T1000 (cell line): ENCODE results near the gene MINK1.
"Not testable (repeated sequence)": the region's sequence is repeated elsewhere in the genome, so short reads cannot be mapped to it uniquely, and the experiment has no call there.

Source experiments
- DNase-seq: peaks from one replicate; lab custom pipeline; 2025; ENCODE audit warnings: mixed read lengths; lab: John Stamatoyannopoulos, UW

The MINK1 gene

GRCh38 chr17:4811471-4811870, 21.7 kb upstream of the MINK1 start:
- no peak for DNase-seq

DNA sequence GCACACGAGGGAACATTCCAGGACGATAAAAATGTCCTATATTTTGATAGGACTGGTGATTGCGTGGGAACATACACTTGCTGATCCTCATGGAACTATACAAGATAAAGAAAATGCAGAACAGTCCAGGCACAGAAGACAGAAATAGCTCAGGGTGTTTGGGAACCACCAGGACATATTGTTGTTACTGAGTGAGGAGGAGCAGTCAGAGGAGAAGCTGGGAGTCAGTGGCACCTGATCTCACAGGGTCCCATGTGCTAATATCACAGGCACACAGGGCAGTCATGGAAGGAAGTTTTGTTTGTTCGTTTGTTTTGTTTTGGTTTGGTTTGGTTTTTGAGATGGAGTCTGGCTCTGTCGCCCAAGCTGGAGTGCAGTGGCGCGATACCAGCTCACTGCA, 20.4 kb upstream of the MINK1 start:
- DNase-seq, result no peak

GRCh38 chr17:4815043-4815675, 18.0 kb upstream of the MINK1 start:
- no peak for DNase-seq

- no peak for DNase-seq
Observed at GRCh38 chr17:4816826-4817225, 16.3 kb upstream of the MINK1 start.

GRCh38 chr17:4818276-4818675, 14.9 kb upstream of the MINK1 start:
- DNase-seq, result no peak

GRCh38 chr17:4822835-4823234, 10.3 kb upstream of the MINK1 start:
- DNase-seq, result no peak

DNA sequence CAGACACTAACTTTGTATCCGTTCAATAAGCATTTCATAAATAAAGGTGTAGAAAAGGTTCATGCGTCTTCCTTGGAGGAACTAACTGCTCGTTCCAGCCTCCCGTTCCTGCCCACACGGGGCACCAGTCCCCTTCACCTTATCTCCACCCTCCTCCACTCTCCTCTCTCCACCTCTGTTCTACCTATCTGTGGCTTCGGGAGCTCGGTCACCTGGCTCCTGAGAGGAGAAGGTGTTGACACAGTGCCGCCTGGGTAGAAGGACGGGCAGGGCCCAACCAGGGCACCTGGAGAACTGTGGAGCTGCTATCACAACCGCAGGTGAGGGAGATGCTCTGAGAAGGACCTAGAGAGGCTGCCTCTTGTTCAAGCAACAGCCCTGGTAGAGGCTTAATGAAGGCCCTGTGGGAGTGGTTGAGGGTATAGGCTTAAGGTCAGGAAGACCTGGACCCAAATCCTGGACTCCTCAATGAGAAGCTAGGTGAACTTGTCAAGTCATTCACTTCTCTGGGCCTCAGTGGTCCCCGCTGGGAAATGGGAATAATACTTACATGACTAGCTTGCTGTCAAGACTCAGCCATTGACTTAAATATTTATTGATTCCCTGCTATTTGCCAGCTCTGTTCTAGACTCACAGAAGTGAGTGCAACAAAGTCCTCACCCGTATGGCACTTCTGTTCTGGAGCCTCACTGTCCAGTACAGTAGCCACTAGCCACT, 9.6 kb upstream of the MINK1 start:
- DNase-seq, result no peak

GRCh38 chr17:4827399-4827798, 5.7 kb upstream of the MINK1 start:
- DNase-seq, result no peak

DNA sequence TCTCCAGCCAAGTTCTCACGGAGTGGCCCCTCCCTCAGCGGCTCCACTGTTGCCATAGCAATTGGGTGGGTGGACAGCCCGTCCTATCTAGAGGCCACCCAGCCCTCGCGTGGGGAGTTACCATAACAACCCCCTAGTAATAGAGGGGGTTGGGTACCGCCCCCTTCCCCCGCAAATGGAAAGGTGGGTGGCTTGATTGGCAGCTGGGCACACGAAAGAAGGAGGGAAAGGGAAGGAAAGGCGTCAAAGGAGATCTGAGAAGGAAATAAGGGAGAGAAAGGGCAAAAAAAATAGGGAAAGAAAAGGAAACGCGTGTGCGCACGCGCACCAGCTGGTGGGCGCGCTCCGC, 337 bp upstream of the MINK1 start:
- not testable (repeated sequence) for DNase-seq

GRCh38 chr17:4833941-4834680, 971 bp downstream of the MINK1 start:
- no peak for DNase-seq

GRCh38 chr17:4834681-4835020, 1.5 kb downstream of the MINK1 start:
- DNase-seq, result no peak

DNA sequence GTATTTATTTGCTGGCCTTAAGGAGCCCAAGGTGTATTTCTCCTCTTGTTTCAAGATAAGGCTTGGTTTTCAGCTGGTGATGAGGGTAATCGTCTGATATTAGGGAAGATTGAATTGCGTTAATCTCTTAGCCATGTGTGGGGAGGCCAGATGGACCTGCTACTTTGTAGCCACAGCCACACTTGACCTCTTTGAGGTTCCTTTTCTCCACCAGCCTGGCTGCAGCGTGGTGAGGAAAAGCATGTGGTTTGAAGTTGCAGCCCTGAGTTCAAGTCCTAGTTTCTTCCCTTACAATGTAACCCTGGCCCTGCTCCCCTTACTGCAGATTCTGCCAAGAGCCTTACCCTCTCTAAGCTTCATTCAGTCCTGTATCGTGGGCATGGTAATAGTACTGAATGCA, 3.1 kb downstream of the MINK1 start:
- DNase-seq, result no peak

GRCh38 chr17:4837471-4838308, 4.5 kb downstream of the MINK1 start:
- DNase-seq, result no peak

DNA sequence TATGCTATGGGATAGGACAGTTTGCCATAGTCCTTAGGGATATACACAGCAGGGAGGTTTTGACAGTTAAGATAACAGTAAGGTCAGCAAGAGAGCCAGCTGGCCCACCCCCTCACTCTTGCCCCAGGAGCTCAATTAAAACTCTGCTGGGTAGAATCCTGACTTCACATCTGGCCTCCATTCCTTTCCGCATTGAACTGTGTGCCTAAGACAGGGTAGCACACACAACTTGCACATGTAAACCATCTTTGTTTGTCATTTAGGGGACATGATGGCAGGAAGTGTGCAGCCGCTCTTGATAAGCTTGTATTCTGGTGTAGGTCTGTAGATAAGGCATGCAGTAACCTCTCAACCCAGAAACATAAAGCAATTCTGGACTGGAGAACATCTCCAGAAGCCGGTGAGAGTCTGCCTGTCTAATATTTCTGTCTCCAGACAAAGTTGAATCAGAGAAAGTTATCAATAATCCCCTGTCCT, 5.2 kb downstream of the MINK1 start:
- no peak for DNase-seq

- no peak for DNase-seq
Observed at GRCh38 chr17:4839221-4839620, 6.1 kb downstream of the MINK1 start.

GRCh38 chr17:4839965-4840892, 7.1 kb downstream of the MINK1 start:
- DNase-seq, result no peak

DNA sequence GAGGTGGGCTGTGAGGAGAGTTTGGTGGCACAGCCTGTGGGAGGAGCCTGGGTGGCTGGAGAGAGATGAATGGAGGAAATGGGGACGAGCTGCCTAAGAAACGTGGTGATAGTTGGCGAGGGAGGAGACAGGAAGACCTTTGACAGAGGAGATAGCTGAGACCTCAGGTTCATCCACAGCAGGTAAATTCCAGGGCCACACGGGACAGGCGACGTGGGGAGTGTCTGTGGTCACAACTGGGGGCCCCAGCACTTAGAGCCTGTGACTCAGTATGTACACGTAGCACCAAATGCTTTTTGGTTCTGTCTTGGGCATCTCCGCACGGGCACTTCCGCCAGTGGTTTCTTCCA, 7.7 kb downstream of the MINK1 start:
- DNase-seq, result no peak

GRCh38 chr17:4842376-4842775, 9.2 kb downstream of the MINK1 start:
- DNase-seq, result no peak

DNA sequence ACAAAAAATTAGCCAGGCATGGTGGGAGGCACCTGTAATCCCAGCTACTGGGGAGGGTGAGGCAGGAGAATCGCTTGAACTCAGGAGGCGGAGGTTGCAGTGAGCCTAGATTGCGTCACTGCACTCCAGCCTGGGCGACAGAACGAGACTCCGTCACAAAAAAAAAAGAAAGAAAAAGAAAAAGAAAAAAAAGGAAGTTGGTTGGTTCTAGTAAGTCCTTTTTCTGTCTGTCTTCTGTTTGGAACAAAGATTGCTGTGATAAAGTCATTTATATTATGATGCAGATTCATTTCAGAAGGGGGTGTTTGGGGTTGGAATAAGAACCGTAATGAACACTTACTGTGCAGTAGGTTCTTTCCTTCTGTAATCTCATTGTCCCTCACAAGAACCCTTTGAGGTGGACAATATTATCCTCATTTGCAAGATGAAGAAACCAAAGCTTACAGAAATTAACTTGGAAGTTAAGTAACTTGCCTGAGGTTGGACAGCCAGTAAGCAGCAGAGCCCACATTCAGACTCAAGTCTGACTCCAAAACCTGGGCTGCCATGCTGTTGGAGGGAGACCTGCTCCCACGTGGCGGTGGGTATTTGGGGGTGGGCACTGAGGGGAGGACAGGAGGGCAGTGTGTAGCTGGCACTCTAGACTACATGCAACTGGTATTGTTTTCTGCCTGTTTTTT, 10.3 kb downstream of the MINK1 start:
- DNase-seq, result no peak

- DNase-seq, result no peak
Observed at GRCh38 chr17:4845118-4845517, 12.0 kb downstream of the MINK1 start.
